Activated CD4-positive, alpha-beta T cell treated with anti-CD3 and anti-CD28 coated beads for 48 hours (primary cell): Measurements from ENCODE around the gene CFAP52.
"Not testable (repeated sequence)": the region's sequence is repeated elsewhere in the genome, so short reads cannot be mapped to it uniquely, and the experiment has no call there.

Experiments used
- DNase-seq: peaks from one replicate; pipeline ENCODE4 v3.0.0-alpha.2; 2020

The CFAP52 gene

GRCh38 chr17:9575381-9576101 lies 901 bp upstream of the CFAP52 start, which contains the start of gene STX8:
TSS of gene STX8 (minus strand) at chr17:9575820. CDS start at chr17:9575808, 12 bp downstream.
- DNase-seq = peak; percentile 91

GRCh38 chr17:9577373-9577709 lies 899 bp downstream of the CFAP52 start:
- no peak for DNase-seq

- DNase-seq = no peak
Observed at GRCh38 chr17:9587969-9588656, 11.7 kb downstream of the CFAP52 start.

- DNase-seq = no peak
Observed at GRCh38 chr17:9594065-9594464, 17.6 kb downstream of the CFAP52 start.

- not testable (repeated sequence) for DNase-seq
Observed at GRCh38 chr17:9597638-9598037, 21.2 kb downstream of the CFAP52 start.

GRCh38 chr17:9598661-9599060 lies 22.2 kb downstream of the CFAP52 start:
- no peak for DNase-seq

- DNase-seq = not testable (repeated sequence)
Observed at GRCh38 chr17:9604583-9604982, 28.1 kb downstream of the CFAP52 start.

GRCh38 chr17:9606453-9606852 lies 30.0 kb downstream of the CFAP52 start:
- DNase-seq = no peak

GRCh38 chr17:9607058-9607457 lies 30.6 kb downstream of the CFAP52 start:
- DNase-seq = not testable (repeated sequence)

- DNase-seq = no peak
Observed at GRCh38 chr17:9611557-9611956, 35.1 kb downstream of the CFAP52 start.

- DNase-seq = no peak
Observed at GRCh38 chr17:9612006-9612405, 35.6 kb downstream of the CFAP52 start.

GRCh38 chr17:9615486-9615885 lies 39.0 kb downstream of the CFAP52 start:
- no peak for DNase-seq

GRCh38 chr17:9622961-9623360 lies 46.5 kb downstream of the CFAP52 start:
- DNase-seq = no peak

GRCh38 chr17:9628509-9628908 lies 52.1 kb downstream of the CFAP52 start:
- DNase-seq = no peak

- DNase-seq = no peak
Observed at GRCh38 chr17:9632741-9633140, 56.3 kb downstream of the CFAP52 start.

GRCh38 chr17:9635340-9635739 lies 58.9 kb downstream of the CFAP52 start:
- DNase-seq = no peak

- DNase-seq = no peak
Observed at GRCh38 chr17:9636501-9636900, 60.1 kb downstream of the CFAP52 start.

GRCh38 chr17:9640388-9640787 lies 63.9 kb downstream of the CFAP52 start:
- not testable (repeated sequence) for DNase-seq

GRCh38 chr17:9643611-9644010 lies 67.2 kb downstream of the CFAP52 start:
- no peak for DNase-seq

- peak; percentile 41 for DNase-seq
Observed at GRCh38 chr17:9644910-9645751, 68.7 kb downstream of the CFAP52 start, which contains the start of gene USP43. TSS of gene USP43 (plus strand) at chr17:9645517. CDS start at chr17:9645633, 116 bp downstream.

- peak; percentile 26 for DNase-seq
Observed at GRCh38 chr17:9645851-9646545, 69.6 kb downstream of the CFAP52 start.

- no peak for DNase-seq
Observed at GRCh38 chr17:9646546-9646885, 70.1 kb downstream of the CFAP52 start.

GRCh38 chr17:9647014-9647413 lies 70.6 kb downstream of the CFAP52 start:
- DNase-seq = no peak
